Skin of body (tissue), 2 donors: Measurements from ENCODE around the gene IBTK. TPM values are rescaled to one million over a fixed set of nuclear protein-coding genes. Genes with fewer than 3 reads are reported as not detected.
"Not testable (repeated sequence)": the region's sequence is repeated elsewhere in the genome, so short reads cannot be mapped to it uniquely, and the experiment has no call there.

Source experiments
- DNase-seq: peaks from one replicate; lab custom pipeline; 2025; lab: John Stamatoyannopoulos, UW
- total RNA-seq: library from RNA; depleted of rRNA; stranded (reverse); fragments of >200 nt; gene quantifications from one replicate; pipeline ENCODE4 v1.2.3, GENCODE V29; 2014

Gene IBTK
- total RNA-seq, 1 donor from 2014 or later, result 52.5 TPM

DNA sequence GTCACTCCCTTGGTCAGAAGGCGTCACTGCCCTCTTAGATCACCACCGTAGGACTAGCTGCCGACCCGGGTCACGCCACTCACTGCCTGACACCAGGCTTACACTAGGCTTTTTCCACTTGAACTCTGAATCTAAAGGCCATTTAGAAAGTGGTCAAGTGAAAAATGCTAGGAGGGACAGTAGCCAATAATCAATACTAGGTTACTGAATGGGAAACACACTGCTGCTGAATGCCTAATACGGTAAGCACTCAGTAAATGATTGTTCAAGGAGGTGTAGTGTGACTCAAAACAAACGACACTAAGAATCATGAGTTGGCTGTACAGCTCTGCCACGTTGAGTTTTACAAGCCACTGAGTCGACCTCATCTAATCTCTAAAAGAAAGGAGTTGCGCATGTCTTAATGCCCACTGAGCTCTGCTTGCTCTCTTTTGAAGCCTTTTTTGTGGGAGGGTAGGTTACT, 760 bp upstream of the IBTK start:
- peak; percentile 37 for DNase-seq

DNA sequence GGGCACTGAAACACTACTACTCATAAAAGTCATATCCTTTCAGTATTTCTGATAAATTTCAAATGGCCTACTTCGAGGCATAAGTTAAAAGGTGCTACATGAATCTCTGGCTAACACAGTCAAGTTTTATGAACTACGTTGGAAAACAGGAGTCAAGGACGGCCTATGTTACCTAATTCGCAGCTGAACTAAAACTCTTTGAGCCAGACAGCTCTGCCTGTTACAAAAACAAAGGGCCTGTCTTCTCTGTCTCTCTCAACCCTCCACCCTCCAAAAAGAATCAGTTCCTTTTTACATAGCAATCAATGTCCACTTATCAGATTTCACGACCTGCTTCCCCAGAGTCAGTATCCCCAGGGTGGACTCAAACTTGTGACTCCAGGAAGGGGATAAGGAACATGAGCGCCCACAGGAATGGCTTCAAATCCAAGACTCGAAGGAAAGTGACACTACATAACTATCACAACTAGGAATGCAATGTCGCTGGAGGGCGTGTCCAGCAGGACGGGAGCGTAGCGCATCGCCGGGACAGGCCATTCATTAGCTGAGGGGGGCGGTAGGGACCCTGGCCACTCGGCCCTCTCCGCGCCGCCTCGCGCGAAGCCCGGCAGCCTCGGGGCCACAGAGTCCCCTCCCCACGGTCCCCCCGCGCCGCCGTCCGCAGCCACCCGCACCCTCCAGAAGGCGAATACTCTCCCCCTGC, 591 bp downstream of the IBTK start:
- peak; percentile 47 for DNase-seq

GRCh38 chr6:82246370-82246769, 1.2 kb downstream of the IBTK start:
- DNase-seq, result no peak

DNA sequence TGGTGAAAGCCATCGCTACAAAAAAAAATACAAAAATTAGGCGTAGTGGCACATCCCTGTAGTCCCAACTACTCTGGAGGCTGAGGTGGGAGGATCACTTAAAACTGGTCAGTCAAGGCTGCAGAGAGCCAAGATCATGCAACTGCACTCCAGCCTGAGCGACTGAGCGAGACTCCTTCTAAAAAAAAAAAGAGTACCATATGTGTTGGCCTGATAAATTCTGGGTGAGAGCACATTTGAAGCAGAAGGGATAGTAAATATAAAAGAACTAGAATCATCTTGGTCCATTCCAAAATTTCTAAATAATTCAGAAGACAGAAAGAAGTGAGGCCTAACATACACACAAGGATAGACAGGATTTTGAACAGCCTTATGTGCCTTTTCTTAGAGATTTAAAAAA, 2.2 kb downstream of the IBTK start:
- DNase-seq, result no peak

GRCh38 chr6:82243884-82244283, 3.7 kb downstream of the IBTK start:
- no peak for DNase-seq

GRCh38 chr6:82240186-82240585, 7.4 kb downstream of the IBTK start:
- DNase-seq, result no peak

- no peak for DNase-seq
Observed at GRCh38 chr6:82239597-82239996, 7.9 kb downstream of the IBTK start.

- DNase-seq, result no peak
Observed at GRCh38 chr6:82237013-82237412, 10.5 kb downstream of the IBTK start.

DNA sequence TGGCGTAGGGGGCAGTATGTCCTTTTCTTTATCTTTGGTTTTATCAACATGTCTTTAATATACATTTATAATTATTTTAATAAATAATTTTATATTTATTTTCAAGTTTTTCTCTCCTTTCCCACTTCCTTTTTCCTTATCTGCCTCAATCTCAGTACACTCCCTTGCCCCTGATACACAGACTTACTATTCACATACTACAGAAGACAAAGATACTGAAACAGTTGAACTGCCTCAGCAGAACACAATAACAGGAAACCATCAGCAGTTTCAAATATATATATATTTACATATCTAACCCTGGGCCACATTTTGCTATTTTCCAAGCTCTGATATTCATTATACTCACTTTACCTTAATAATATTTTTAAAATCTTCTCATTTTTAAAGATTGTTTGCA, 19.8 kb downstream of the IBTK start:
- no peak for DNase-seq

GRCh38 chr6:82220167-82220566, 27.4 kb downstream of the IBTK start:
- no peak for DNase-seq

DNA sequence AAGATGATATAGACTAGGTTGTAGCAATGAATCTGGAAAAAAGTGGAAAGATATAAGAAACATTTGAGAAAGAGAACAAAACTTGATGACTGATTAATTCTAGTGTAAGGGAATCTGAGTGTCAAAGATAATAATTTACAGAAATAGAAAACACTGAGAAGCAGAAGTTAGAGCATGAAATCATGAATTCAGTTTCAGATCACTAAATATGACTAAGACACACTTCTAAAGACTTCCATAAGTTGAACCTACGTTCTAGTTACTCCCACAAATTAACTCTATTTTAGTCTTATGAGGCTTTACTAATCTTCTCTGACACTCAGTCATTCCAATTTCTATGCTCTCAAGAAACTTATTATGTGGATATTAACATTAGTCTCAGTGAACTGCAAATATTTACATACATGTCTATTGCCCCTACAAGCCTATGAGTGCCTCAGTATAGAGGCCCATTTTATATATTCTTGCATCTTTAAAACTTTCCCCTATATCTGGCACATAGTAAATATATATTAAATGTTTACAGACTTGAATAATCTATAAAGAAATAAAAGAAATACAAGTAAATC, 30.4 kb downstream of the IBTK start:
- no peak for DNase-seq

DNA sequence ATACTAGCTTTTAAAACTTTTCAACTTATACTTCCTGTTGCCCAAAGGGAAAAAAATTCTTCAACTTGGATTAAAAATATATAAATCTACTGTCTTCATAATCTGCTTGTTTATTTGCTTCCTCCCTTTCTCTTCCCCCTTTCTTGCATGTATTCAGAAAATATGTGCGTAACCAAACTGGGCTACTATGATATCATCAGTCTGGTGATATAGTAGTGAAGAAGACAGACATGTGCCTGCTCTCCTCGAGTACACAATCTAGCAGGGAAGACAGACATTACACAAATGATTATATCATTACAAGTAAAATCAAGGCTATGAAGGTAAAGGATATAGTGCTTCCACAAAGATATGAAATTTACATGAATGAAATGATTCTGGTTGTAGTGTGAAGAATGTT, 31.0 kb downstream of the IBTK start:
- DNase-seq, result no peak

GRCh38 chr6:82211326-82211725, 36.2 kb downstream of the IBTK start:
- DNase-seq, result no peak

GRCh38 chr6:82208913-82209312, 38.6 kb downstream of the IBTK start:
- no peak for DNase-seq

GRCh38 chr6:82205930-82206392, 41.6 kb downstream of the IBTK start:
- no peak for DNase-seq

GRCh38 chr6:82204020-82204419, 43.5 kb downstream of the IBTK start:
- DNase-seq, result no peak

GRCh38 chr6:82197784-82198183, 49.8 kb downstream of the IBTK start:
- no peak for DNase-seq

DNA sequence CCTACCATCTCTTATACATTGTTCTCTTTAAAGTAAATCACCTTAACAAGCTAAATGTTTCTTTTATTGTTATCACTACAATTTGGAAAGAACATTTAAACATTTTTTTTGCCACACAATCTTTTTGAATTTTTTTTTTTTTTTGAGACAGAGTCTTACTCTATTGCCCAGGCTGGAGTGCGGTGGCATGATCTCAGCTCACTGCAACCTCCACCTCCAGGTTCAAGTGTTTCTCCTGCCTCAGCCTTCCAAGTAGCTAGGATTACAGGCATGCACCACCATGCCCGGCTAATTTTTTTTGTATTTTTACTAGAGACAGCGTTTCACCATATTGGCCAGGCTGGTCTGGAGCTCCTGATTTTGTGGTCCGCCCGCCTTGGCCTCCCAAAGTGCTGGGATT, 50.3 kb downstream of the IBTK start:
- DNase-seq, result not testable (repeated sequence)

DNA sequence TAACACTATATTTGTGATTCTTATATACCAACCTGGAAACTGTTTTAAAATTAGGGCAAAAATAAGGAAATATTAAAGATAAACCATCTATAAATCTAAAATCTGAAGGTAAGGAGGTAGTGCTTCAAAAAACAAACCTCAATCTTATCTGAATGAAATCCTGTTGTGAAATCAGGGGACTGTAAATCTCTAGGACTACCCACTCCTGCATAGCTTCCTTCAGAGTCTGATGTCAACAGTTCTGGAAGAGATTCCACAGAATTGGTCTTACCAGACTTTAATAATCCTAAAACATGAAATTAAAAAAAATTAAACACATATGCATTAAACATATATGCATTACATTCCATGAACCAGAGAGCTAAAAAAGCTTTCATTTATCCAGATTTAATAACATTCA, 51.4 kb downstream of the IBTK start:
- no peak for DNase-seq

GRCh38 chr6:82195619-82196018, 51.9 kb downstream of the IBTK start:
- no peak for DNase-seq

GRCh38 chr6:82185948-82186535, 61.5 kb downstream of the IBTK start:
- DNase-seq, result no peak

DNA sequence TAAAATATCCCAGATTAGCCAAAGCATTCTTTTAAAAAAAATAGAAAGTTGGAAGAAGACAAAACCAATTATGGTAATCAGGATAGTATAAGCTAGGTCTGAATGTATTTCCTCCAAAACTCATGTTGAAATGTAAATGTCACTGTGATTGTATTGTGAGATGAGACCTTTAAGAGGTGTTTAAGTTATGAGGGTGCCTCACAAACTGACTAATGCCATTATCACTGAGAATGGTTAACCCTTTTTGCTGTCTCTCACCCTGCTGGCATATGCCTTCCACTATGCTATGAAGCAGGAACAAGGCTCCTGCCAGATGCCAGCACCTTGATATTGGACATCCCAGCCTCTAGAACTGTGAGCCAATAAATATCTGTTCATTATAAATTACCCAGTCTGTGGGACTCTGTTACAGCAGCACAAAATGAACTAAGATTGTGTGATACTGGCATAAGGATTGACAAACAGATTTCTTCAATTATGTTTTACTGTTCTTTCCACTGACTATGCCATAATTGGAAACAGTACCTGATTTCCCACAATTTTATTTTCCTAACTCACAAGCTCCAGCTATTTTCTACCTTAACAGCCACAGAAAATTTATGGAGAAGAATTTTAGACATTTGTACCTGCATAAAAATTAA, 63.8 kb downstream of the IBTK start:
- peak; percentile 23 for DNase-seq
